ENCODE results near the gene MORN1.

DNA sequence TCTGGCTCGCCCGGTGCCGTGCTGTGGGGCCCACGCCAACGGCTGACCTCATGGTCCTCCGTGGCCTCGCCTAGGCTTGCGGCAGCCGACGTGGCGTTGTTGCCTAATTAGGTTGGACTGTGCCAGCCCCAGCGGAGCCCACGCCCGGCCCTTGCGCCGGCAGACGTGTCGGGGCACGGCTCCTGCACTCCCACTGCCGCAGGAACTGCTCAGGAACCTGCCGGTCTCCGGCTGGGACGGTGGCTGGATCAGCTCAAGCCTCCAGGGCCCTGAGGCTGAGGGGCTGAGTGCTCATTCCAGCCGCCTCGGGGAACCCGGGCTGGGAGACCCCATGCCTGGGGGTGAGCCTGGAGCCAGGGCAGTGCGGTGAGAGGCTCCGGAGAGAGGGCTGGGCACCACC is 37.1 kb upstream of the MORN1 start:
- TF ChIP-seq POLR2A (IDR thresholded peaks at IDR 0.05) = no peak
- TF ChIP-seq, protein P1, sequence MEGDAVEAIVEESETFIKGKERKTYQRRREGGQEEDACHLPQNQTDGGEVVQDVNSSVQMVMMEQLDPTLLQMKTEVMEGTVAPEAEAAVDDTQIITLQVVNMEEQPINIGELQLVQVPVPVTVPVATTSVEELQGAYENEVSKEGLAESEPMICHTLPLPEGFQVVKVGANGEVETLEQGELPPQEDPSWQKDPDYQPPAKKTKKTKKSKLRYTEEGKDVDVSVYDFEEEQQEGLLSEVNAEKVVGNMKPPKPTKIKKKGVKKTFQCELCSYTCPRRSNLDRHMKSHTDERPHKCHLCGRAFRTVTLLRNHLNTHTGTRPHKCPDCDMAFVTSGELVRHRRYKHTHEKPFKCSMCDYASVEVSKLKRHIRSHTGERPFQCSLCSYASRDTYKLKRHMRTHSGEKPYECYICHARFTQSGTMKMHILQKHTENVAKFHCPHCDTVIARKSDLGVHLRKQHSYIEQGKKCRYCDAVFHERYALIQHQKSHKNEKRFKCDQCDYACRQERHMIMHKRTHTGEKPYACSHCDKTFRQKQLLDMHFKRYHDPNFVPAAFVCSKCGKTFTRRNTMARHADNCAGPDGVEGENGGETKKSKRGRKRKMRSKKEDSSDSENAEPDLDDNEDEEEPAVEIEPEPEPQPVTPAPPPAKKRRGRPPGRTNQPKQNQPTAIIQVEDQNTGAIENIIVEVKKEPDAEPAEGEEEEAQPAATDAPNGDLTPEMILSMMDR (IDR thresholded peaks at IDR 0.05) = no peak

Data from testis (tissue), 2 donors.